OCI-LY3 (cell line): ENCODE results near the gene ACSM6.

Experiments
- EZH2phosphoT487 ChIP-seq: fragments of 200-600 bp; shearing (Covaris generic); IDR thresholded peaks from 2 replicates; pipeline ENCODE4 v1.6.1; 2018; ENCODE audit warnings: antibody characterized with exemption, mixed run types, low read depth
- TF ChIP-seq, protein P1 (sequence below): fragments of 200-600, 300-600 bp; sonication (generic); IDR thresholded peaks from 2 replicates; pipeline ENCODE4 v1.5.1; 2014; ENCODE audit warnings: antibody characterized with exemption, low read length, low read depth

DNA sequence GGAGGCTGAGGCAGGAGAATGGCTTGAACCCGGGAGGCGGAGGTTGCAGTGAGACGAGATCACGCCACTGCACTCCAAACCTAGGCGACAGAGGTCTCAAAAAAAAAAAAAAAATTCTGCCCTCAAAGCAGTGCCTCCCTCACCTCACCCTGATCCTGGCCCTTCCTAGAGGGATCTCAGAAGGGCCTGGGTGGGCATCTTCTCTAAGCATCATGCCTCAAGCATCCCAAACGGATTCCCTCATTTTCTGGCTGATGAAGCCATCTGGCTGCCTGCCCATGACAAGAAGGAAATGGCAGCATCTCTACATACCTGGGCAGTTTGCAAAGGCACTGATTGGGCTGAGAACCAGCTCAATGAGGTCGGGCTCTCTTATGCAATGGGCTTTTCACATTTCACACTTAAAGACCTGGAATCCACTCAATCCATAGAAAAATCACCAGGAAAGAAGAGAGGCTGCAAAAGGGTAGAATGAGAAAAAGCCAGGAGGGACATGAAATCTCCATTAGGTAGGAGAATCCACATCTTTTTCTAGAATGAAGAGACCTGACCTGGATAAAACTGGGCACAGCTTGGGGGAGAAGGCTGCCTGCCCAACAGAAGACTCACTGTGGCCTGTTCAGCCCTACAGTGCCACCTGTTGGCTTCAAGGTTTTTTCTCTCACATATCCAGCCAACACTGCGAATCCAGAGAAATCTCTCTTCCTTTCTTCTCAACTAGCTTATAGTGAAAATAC lies 48.7 kb downstream of the ACSM6 start:
- TF ChIP-seq, protein P1, sequence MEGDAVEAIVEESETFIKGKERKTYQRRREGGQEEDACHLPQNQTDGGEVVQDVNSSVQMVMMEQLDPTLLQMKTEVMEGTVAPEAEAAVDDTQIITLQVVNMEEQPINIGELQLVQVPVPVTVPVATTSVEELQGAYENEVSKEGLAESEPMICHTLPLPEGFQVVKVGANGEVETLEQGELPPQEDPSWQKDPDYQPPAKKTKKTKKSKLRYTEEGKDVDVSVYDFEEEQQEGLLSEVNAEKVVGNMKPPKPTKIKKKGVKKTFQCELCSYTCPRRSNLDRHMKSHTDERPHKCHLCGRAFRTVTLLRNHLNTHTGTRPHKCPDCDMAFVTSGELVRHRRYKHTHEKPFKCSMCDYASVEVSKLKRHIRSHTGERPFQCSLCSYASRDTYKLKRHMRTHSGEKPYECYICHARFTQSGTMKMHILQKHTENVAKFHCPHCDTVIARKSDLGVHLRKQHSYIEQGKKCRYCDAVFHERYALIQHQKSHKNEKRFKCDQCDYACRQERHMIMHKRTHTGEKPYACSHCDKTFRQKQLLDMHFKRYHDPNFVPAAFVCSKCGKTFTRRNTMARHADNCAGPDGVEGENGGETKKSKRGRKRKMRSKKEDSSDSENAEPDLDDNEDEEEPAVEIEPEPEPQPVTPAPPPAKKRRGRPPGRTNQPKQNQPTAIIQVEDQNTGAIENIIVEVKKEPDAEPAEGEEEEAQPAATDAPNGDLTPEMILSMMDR: peak; percentile 65
- TF ChIP-seq EZH2phosphoT487: no peak
